ENCODE measurements around the gene ARHGEF2. TPM values are rescaled to one million over a fixed set of nuclear protein-coding genes. Genes with fewer than 3 reads are reported as not detected.
A peak's percentile ranks its signal among the peaks of the same experiment; 100 is the strongest.

ARHGEF2 gene
- total and polyA plus RNA-seq, 2 experiments from 2014 or later, result 30.1 to 46.9 TPM

DNA sequence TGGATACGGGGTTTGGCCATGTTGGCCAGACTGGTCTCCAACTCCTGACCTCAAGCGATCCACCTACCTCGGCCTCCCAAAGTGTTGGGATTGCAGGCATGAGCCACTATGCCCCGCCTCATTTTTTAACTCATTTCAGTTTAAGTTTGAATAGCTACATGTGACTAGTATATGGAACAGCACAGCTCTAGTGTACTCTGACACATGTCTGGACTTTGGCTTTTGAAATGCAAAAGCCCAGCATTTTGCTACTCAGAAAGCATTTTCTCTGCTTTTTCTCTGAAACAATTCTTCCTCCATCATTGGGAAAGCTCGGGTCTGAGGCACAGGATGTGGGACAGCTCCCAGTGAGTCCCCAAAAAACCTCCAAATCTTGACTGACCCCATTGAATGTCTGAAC is 46.5 kb upstream of the ARHGEF2 start:
- no peaks in the 10 kb centered on the region for H4K20me1 ChIP-seq (ENCODE audit: insufficient read depth, poor library complexity, severe bottlenecking)
- DNase-seq (ENCODE audit: low spot score), result peak; percentile 24
- H3K27ac ChIP-seq, result peak overlapping the region; percentile 72
- H3K9me2 ChIP-seq (replicated peaks; ENCODE audit: insufficient read depth), result no peaks in the 10 kb centered on the region
- no peaks in the 10 kb centered on the region for H3K9me3 ChIP-seq (ENCODE audit: low read depth)
- H3K4me2 ChIP-seq, result peak overlapping the region; percentile 27
- H3K4me3 ChIP-seq, result no peak overlapping the region
- H3K4me1 ChIP-seq (ENCODE audit: insufficient read depth), result peaks cover 10% of the 10 kb centered on the region
- TF ChIP-seq EZH2 (IDR thresholded peaks at IDR 0.05; ENCODE audit: borderline replicate concordance) (no peak), EZH2phosphoT487 (IDR thresholded peaks at IDR 0.05; ENCODE audit: low read depth, severe bottlenecking, unreplicated experiment) (no peak)
- TF ChIP-seq, protein P1, sequence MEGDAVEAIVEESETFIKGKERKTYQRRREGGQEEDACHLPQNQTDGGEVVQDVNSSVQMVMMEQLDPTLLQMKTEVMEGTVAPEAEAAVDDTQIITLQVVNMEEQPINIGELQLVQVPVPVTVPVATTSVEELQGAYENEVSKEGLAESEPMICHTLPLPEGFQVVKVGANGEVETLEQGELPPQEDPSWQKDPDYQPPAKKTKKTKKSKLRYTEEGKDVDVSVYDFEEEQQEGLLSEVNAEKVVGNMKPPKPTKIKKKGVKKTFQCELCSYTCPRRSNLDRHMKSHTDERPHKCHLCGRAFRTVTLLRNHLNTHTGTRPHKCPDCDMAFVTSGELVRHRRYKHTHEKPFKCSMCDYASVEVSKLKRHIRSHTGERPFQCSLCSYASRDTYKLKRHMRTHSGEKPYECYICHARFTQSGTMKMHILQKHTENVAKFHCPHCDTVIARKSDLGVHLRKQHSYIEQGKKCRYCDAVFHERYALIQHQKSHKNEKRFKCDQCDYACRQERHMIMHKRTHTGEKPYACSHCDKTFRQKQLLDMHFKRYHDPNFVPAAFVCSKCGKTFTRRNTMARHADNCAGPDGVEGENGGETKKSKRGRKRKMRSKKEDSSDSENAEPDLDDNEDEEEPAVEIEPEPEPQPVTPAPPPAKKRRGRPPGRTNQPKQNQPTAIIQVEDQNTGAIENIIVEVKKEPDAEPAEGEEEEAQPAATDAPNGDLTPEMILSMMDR (IDR thresholded peaks at IDR 0.05; ENCODE audit: poor library complexity), result no peak
- no peaks in the 10 kb centered on the region for H3K27me3 ChIP-seq
- 85% methylated on average over 5 of the region's 5 CpGs for WGBS (ENCODE audit: low lambda C conversion rate, missing lambda C conversion rate)
- no peak overlapping the region for H2AFZ ChIP-seq
- no peaks in the 10 kb centered on the region for H3K36me3 ChIP-seq (replicated peaks; ENCODE audit: insufficient read depth, low read depth)
- H3K79me2 ChIP-seq, result peaks cover 8% of the 10 kb centered on the region

DNA sequence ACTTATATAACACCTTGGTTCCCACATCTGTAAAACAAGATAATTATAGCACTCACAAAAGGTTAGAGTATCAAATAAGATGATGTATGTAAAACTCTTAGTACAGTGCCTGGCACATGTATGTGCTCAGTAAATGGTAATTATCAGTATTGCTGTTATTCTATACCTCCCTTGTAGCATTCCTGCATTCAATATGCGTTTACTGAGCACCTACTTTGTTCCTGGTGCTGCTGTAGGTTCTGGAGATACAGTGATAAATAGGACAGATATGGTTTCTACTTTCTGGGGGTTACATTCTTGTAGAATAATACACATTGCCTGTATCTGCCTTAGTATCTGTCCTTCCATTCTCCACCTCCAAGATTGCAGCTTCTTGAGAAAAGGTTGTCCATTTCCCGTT is 43.6 kb upstream of the ARHGEF2 start:
- 94% methylated on average over 2 of the region's 2 CpGs for WGBS (ENCODE audit: low lambda C conversion rate, missing lambda C conversion rate)
- H3K79me2 ChIP-seq, result peaks cover 35% of the 10 kb centered on the region
- H3K9me3 ChIP-seq (ENCODE audit: low read depth), result no peaks in the 10 kb centered on the region
- no peaks in the 10 kb centered on the region for H3K27me3 ChIP-seq
- TF ChIP-seq EZH2 (IDR thresholded peaks at IDR 0.05; ENCODE audit: borderline replicate concordance) (no peak), EZH2phosphoT487 (IDR thresholded peaks at IDR 0.05; ENCODE audit: low read depth, severe bottlenecking, unreplicated experiment) (no peak)
- TF ChIP-seq, protein P1 (IDR thresholded peaks at IDR 0.05; ENCODE audit: poor library complexity), result no peak
- no peak overlapping the region for H3K4me2 ChIP-seq
- no peaks in the 10 kb centered on the region for H3K36me3 ChIP-seq (replicated peaks; ENCODE audit: insufficient read depth, low read depth)
- no peaks in the 10 kb centered on the region for H3K9me2 ChIP-seq (replicated peaks; ENCODE audit: insufficient read depth)
- H2AFZ ChIP-seq, result no peak overlapping the region
- no peak overlapping the region for H3K27ac ChIP-seq
- no peak overlapping the region for H3K4me3 ChIP-seq
- H3K4me1 ChIP-seq (ENCODE audit: insufficient read depth), result peaks cover 17% of the 10 kb centered on the region
- DNase-seq (ENCODE audit: low spot score), result no peak
- no peaks in the 10 kb centered on the region for H4K20me1 ChIP-seq (ENCODE audit: insufficient read depth, poor library complexity, severe bottlenecking)

DNA sequence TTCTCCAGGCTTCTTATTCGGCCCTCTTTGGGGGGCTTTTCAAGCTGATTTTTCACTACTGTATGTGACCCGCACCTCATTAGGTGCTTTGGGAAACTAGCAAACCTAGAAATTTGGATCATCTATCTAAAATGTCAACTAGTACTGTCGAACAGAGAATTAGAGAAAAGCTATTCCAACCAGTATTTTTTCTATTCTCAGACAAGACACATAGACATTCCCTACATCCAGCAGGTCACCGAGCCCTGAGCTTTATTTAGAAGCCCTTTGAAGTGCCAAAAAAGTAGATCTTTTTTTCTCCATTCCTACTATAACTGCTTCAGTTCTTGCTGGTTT is 42.7 kb upstream of the ARHGEF2 start:
- H3K27ac ChIP-seq, result no peak overlapping the region
- no peaks in the 10 kb centered on the region for H3K36me3 ChIP-seq (replicated peaks; ENCODE audit: insufficient read depth, low read depth)
- 11% methylated on average over 4 of the region's 4 CpGs for WGBS (ENCODE audit: low lambda C conversion rate, missing lambda C conversion rate)

More for the DNA sequence above, 42.7 kb upstream of the ARHGEF2 start:
- TF ChIP-seq, protein P1 (IDR thresholded peaks at IDR 0.05; ENCODE audit: poor library complexity), result no peak
- TF ChIP-seq EZH2phosphoT487 (IDR thresholded peaks at IDR 0.05; ENCODE audit: low read depth, severe bottlenecking, unreplicated experiment) (no peak), EZH2 (IDR thresholded peaks at IDR 0.05; ENCODE audit: borderline replicate concordance) (no peak)
- H3K9me2 ChIP-seq (replicated peaks; ENCODE audit: insufficient read depth), result no peaks in the 10 kb centered on the region
- peak overlapping the region; percentile 80 for H3K4me2 ChIP-seq
- no peaks in the 10 kb centered on the region for H4K20me1 ChIP-seq (ENCODE audit: insufficient read depth, poor library complexity, severe bottlenecking)
- H3K4me3 ChIP-seq, result no peak overlapping the region
- no peaks in the 10 kb centered on the region for H3K27me3 ChIP-seq
- peak overlapping the region; percentile 78 for H2AFZ ChIP-seq
- H3K9me3 ChIP-seq (ENCODE audit: low read depth), result no peaks in the 10 kb centered on the region
- no peak for DNase-seq (ENCODE audit: low spot score)
- H3K4me1 ChIP-seq (ENCODE audit: insufficient read depth), result peaks cover 17% of the 10 kb centered on the region
- peaks cover 37% of the 10 kb centered on the region for H3K79me2 ChIP-seq

All from hepatocyte (in vitro differentiated cells).